Islet of Langerhans (tissue), 1 donor: ENCODE measurements around the gene PLCL2.
"Not testable (repeated sequence)": the region's sequence is repeated elsewhere in the genome, so short reads cannot be mapped to it uniquely, and the experiment has no call there.

Source experiments
- FAIRE-seq: peaks from one replicate; lab custom pipeline; 2011; peaks lifted over from hg19 to GRCh38; lab: Jason Lieb, UNC

PLCL2 gene

GRCh38 chr3:17121336-17121735 lies 236.6 kb downstream of the PLCL2 start:
- FAIRE-seq: no peak

GRCh38 chr3:17122758-17123157 lies 238.0 kb downstream of the PLCL2 start:
- no peak for FAIRE-seq

GRCh38 chr3:17125738-17126442 lies 241.1 kb downstream of the PLCL2 start:
- FAIRE-seq: no peak

- FAIRE-seq: not testable (repeated sequence)
Measured at GRCh38 chr3:17128671-17129070, 243.9 kb downstream of the PLCL2 start.

- FAIRE-seq: no peak
Measured at GRCh38 chr3:17129556-17129955, 244.8 kb downstream of the PLCL2 start.

GRCh38 chr3:17130956-17131355 lies 246.2 kb downstream of the PLCL2 start:
- no peak for FAIRE-seq

GRCh38 chr3:17132286-17133115 lies 247.7 kb downstream of the PLCL2 start:
- no peak for FAIRE-seq

GRCh38 chr3:17133632-17134545 lies 249.1 kb downstream of the PLCL2 start:
- no peak for FAIRE-seq

- no peak for FAIRE-seq
Measured at GRCh38 chr3:17135696-17136095, 250.9 kb downstream of the PLCL2 start.

- FAIRE-seq: no peak
Measured at GRCh38 chr3:17136136-17136721, 251.5 kb downstream of the PLCL2 start.

- no peak for FAIRE-seq
Measured at GRCh38 chr3:17137321-17137826, 252.6 kb downstream of the PLCL2 start.

- FAIRE-seq: no peak
Measured at GRCh38 chr3:17138246-17139039, 253.7 kb downstream of the PLCL2 start.
